Gastrocnemius medialis (tissue), 4 donors: ENCODE measurements around the gene DBP. TPM values are rescaled to one million over a fixed set of nuclear protein-coding genes. Genes with fewer than 3 reads are reported as not detected.

Experiments
- ATAC-seq, 2 donors: fragments of 150-250 bp; one replicate each; pipeline ENCODE4 v1.9.1; 2016
- DNase-seq, 2 donors: peaks; one replicate each; pipeline ENCODE4 v3.0.0-alpha.2; 2019
- H3K27ac ChIP-seq, 4 donors: fragments of 200-600 bp; sonication (generic); 1 replicate in 1 of 4; 2 replicates in 3 of 4; pipeline ENCODE4 v1.5.1; 2016 to 2018; ENCODE audit warnings: mild to moderate bottlenecking in 2 of 4, moderate library complexity in 1 of 4
- H3K27me3 ChIP-seq, 3 donors: fragments of 200-600 bp; sonication (generic) in 2 of 3; 1 replicate in 1 of 3; 2 replicates in 2 of 3; pipeline versions ENCODE4 v1.5.1 to v1.6.0; 2016 to 2019; ENCODE audit warnings: mild to moderate bottlenecking in 1 of 3, moderate library complexity in 1 of 3
- H3K36me3 ChIP-seq, 2 donors: fragments of 200-600 bp; sonication (generic) in 1 of 2; one replicate each; pipeline ENCODE4 v1.5.1; 2017 to 2018
- H3K4me1 ChIP-seq, 2 donors: fragments of 200-600 bp; sonication (generic) in 1 of 2; one replicate each; pipeline ENCODE4 v1.5.1; 2016 to 2017; ENCODE audit warnings: mild to moderate bottlenecking in 2 of 2
- H3K4me3 ChIP-seq, 4 donors: fragments of 200-600 bp; sonication (generic) in 3 of 4; 1 replicate in 1 of 4; 2 replicates in 3 of 4; pipeline ENCODE4 v1.5.1; 2016 to 2019; ENCODE audit warnings: mild to moderate bottlenecking in 2 of 4
- H3K9me3 ChIP-seq, 3 donors: fragments of 200-600 bp; sonication (generic) in 2 of 3; 1 replicate in 1 of 3; 2 replicates in 2 of 3; pipeline ENCODE4 v1.5.1; 2016 to 2019
- POLR2A ChIP-seq, 2 donors: fragments of 450-650 bp; IDR thresholded peaks; one replicate each; pipeline ENCODE4 v1.6.1; 2017; ENCODE audit warnings: antibody characterized with exemption in 2 of 2, mild to moderate bottlenecking in 2 of 2, moderate library complexity in 2 of 2
- in situ Hi-C, 4 donors: fragments of 200-750 bp; cut with MboI; loops; one replicate each; pipeline versions ENCODE4 v1.15.0 to v1.8.0; 2017; ENCODE audit warnings: low sequenced_read_pairs in 4 of 4
- intact Hi-C: fragments of 100-400 bp; cut with DNase I; formaldehyde crosslinking; loops from one replicate; pipeline ENCODE4 v1.15.1; 2023; ENCODE audit warnings: low total_unique reads
- total RNA-seq, 4 donors: library from RNA; depleted of rRNA; stranded (reverse); fragments of >200 nt; gene quantifications; one replicate each; pipeline versions ENCODE4 v1.1.0 to v1.2.3, GENCODE V29; 2016
- TF ChIP-seq, protein P1 (sequence below), 5 experiments: fragments of 450-650 bp in 3 of 5; fragments of 200-600 bp in 2 of 5; sonication (generic) in 2 of 5; IDR thresholded peaks in 4 of 5; conservative IDR thresholded peaks in 1 of 5; 1 replicate in 4 of 5; 2 replicates in 1 of 5; pipeline ENCODE4 v1.5.1; 2016 to 2019; ENCODE audit warnings: antibody characterized with exemption in 5 of 5, mild to moderate bottlenecking in 3 of 5, moderate library complexity in 3 of 5

The DBP gene
- total RNA-seq, 4 donors from 2014 or later = 1.7 to 12.9 (median 4.4) TPM

DNA sequence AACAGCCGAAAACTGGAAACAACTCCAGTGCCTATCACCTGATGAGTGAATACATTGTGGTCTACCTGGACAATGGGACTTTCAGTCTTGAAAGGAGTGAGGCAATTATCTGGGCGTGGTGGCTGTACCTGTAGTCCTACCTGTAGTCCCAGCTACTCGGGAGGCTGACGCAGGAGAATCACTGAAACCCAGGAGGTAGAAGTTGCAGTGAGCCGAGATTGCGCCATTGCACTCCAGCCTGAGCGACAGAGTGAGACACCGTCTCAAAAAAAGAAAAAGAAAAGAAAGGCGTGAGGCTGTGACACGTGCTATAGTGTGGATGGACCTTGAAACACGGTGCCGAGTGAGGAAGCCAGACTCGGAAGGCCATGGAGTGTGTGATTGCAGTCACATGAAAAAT is 39.7 kb upstream of the DBP start:
- H3K9me3 ChIP-seq = no peaks in the 10 kb centered on the region
- H3K36me3 ChIP-seq = no peaks in the 10 kb centered on the region
- no peak overlapping the region for H3K27ac ChIP-seq
- no peaks in the 10 kb centered on the region for H3K27me3 ChIP-seq
- H3K4me3 ChIP-seq = no peak overlapping the region
- ATAC-seq = no peak
- H3K4me1 ChIP-seq = peaks cover 4 to 11% of the 10 kb centered on the region in 2 donors
- TF ChIP-seq, protein P1, sequence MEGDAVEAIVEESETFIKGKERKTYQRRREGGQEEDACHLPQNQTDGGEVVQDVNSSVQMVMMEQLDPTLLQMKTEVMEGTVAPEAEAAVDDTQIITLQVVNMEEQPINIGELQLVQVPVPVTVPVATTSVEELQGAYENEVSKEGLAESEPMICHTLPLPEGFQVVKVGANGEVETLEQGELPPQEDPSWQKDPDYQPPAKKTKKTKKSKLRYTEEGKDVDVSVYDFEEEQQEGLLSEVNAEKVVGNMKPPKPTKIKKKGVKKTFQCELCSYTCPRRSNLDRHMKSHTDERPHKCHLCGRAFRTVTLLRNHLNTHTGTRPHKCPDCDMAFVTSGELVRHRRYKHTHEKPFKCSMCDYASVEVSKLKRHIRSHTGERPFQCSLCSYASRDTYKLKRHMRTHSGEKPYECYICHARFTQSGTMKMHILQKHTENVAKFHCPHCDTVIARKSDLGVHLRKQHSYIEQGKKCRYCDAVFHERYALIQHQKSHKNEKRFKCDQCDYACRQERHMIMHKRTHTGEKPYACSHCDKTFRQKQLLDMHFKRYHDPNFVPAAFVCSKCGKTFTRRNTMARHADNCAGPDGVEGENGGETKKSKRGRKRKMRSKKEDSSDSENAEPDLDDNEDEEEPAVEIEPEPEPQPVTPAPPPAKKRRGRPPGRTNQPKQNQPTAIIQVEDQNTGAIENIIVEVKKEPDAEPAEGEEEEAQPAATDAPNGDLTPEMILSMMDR (IDR thresholded peaks at IDR 0.05 in 4 of 5, conservative IDR thresholded peaks at IDR 0.05 in 1 of 5) = no peak
- no peak for TF ChIP-seq POLR2A (IDR thresholded peaks at IDR 0.05)
- no peak for DNase-seq
- intact Hi-C loops = loop anchor here (5.0 to 10.0 kb wide), 2 partner anchors 35 to 168 kb away; no protein-coding TSS in a partner anchor
- in situ Hi-C loops = loop anchor here in 1 of 4 donors (10.0 kb wide), 1 partner anchor 168 kb away; no protein-coding TSS in a partner anchor

DNA sequence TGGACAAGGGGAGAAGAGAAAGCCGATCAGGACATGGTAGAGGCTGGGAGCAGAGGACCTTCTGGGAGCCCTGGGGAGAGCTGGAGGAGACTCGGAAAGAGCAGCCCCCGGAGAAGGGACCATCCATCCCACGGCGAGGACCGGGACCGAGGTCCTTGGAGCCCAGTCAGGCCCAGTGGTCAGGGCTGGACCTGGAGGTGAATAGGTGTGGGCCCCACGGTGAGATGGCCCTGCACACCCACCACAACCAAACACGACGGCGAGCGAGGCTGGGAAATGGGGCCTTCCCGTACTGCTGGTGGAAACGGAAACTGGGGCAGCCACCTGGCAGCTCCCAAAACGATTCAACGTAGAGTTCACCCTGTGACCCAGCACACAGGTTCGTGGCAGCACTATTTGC is 39.3 kb upstream of the DBP start:
- TF ChIP-seq, protein P1 (IDR thresholded peaks at IDR 0.05 in 4 of 5, conservative IDR thresholded peaks at IDR 0.05 in 1 of 5) = no peak
- TF ChIP-seq POLR2A (IDR thresholded peaks at IDR 0.05) = no peak
- Histone ChIP-seq H3K9me3 (no peaks in the 10 kb centered on the region), H3K4me1 (peaks cover 4 to 11% of the 10 kb centered on the region in 2 donors), H3K27me3 (no peaks in the 10 kb centered on the region), H3K36me3 (no peaks in the 10 kb centered on the region), H3K4me3 (no peak overlapping the region), H3K27ac (no peak overlapping the region)
- DNase-seq = no peak
- ATAC-seq = no peak
- intact Hi-C loops (loop anchor here (5.0 to 10.0 kb wide), 2 partner anchors 36 to 168 kb away; no protein-coding TSS in a partner anchor), in situ Hi-C loops (loop anchor here in 1 of 4 donors (10.0 kb wide), 1 partner anchor 168 kb away; no protein-coding TSS in a partner anchor)

- in situ Hi-C loops = loop anchor here in 1 of 4 donors (10.0 kb wide), 1 partner anchor 170 kb away; no protein-coding TSS in a partner anchor
- Histone ChIP-seq H3K27ac (peak overlapping the region in 1 of 4 donors; percentile 57), H3K36me3 (no peaks in the 10 kb centered on the region), H3K9me3 (no peaks in the 10 kb centered on the region), H3K4me3 (no peak overlapping the region), H3K27me3 (no peaks in the 10 kb centered on the region), H3K4me1 (peaks cover 4 to 11% of the 10 kb centered on the region in 2 donors)
- TF ChIP-seq POLR2A (IDR thresholded peaks at IDR 0.05) = no peak
- TF ChIP-seq, protein P1 (IDR thresholded peaks at IDR 0.05 in 4 of 5, conservative IDR thresholded peaks at IDR 0.05 in 1 of 5) = peak; percentile 80 to 93 (median 89)
- ATAC-seq (peak; percentile 91 to 95), DNase-seq (peak; percentile 63 to 78)
- intact Hi-C loops = loop anchor here (1.0 to 10.0 kb wide), 4 partner anchors 29 to 170 kb away; partner anchors contain the start of gene CA11
These were observed 38.0 kb upstream of the DBP start for GRCh38 chr19:48674921-48675824.

- in situ Hi-C loops = loop anchor here in 1 of 4 donors (10.0 kb wide), 1 partner anchor 170 kb away; no protein-coding TSS in a partner anchor
- no peaks in the 10 kb centered on the region for H3K27me3 ChIP-seq
- no peak overlapping the region for H3K4me3 ChIP-seq
- H3K36me3 ChIP-seq = no peaks in the 10 kb centered on the region
- no peak for DNase-seq
- H3K4me1 ChIP-seq = peaks cover 4 to 11% of the 10 kb centered on the region in 2 donors
- no peak for ATAC-seq
- TF ChIP-seq, protein P1 (IDR thresholded peaks at IDR 0.05 in 4 of 5, conservative IDR thresholded peaks at IDR 0.05 in 1 of 5) = no peak
- TF ChIP-seq POLR2A (IDR thresholded peaks at IDR 0.05) = no peak
- no peak overlapping the region for H3K27ac ChIP-seq
- intact Hi-C loops = loop anchor here (10.0 kb wide), 1 partner anchor 170 kb away; no protein-coding TSS in a partner anchor
- H3K9me3 ChIP-seq = no peaks in the 10 kb centered on the region
These were observed 37.1 kb upstream of the DBP start for GRCh38 chr19:48674216-48674809.
